PC-9 (cell line): Measurements from ENCODE around the gene CLCN6.

ENCODE experiments used
- EZH2 ChIP-seq: fragments of 200-600 bp; sonication (generic); IDR thresholded peaks from 2 replicates; pipeline ENCODE4 v1.8.0; 2017; ENCODE audit warnings: antibody characterized with exemption, low read depth
- TF ChIP-seq, protein P1 (sequence below): fragments of 200-600 bp; sonication (generic); conservative IDR thresholded peaks from 2 replicates; pipeline ENCODE4 v1.6.1; 2017; ENCODE audit warnings: mixed run types, antibody characterized with exemption, mild to moderate bottlenecking, moderate library complexity

DNA sequence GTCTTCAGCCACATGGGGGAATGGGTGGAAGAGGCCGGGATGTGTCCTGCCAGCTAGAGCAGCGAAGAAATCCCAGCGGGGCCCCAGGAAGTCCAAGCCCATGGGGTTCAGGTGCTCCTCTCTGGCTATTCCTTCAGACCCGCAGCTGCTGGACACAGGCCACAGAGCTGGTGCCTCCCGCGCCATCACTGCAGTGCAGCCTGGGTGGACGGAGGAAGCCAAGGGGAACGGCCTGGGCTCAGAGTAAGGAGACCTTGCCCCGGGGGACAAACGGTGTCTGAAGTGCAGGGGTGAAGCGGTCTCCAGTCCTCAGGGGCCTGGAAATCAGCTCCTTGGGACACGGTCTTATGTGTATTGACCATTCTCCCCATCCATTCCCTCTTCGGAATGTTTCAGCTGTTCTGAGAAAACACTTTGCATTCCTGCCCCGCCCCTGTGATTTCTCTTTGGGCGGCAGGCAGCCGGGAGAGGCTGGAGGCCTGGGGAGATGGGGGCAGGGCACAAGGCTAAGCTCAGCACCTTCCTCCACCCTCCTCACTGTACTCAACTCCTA, 18.7 kb upstream of the CLCN6 start:
- TF ChIP-seq, protein P1, sequence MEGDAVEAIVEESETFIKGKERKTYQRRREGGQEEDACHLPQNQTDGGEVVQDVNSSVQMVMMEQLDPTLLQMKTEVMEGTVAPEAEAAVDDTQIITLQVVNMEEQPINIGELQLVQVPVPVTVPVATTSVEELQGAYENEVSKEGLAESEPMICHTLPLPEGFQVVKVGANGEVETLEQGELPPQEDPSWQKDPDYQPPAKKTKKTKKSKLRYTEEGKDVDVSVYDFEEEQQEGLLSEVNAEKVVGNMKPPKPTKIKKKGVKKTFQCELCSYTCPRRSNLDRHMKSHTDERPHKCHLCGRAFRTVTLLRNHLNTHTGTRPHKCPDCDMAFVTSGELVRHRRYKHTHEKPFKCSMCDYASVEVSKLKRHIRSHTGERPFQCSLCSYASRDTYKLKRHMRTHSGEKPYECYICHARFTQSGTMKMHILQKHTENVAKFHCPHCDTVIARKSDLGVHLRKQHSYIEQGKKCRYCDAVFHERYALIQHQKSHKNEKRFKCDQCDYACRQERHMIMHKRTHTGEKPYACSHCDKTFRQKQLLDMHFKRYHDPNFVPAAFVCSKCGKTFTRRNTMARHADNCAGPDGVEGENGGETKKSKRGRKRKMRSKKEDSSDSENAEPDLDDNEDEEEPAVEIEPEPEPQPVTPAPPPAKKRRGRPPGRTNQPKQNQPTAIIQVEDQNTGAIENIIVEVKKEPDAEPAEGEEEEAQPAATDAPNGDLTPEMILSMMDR: no peak
- TF ChIP-seq EZH2: no peak
